HTERT RPE-1 (cell line): ENCODE measurements around the gene TPBGL.
"Not testable (repeated sequence)": the region's sequence is repeated elsewhere in the genome, so short reads cannot be mapped to it uniquely, and the experiment has no call there.

Source experiments
- in situ Hi-C: fragments of 300-500 bp; cut with MboI; formaldehyde crosslinking; loops from 4 replicates; pipeline ENCODE4 v1.14.3; 2020; ENCODE audit warnings: low sequenced_read_pairs

Gene TPBGL

GRCh38 chr11:75269896-75270295, 29.3 kb downstream of the TPBGL start:
- in situ Hi-C loops = no loop called here

DNA sequence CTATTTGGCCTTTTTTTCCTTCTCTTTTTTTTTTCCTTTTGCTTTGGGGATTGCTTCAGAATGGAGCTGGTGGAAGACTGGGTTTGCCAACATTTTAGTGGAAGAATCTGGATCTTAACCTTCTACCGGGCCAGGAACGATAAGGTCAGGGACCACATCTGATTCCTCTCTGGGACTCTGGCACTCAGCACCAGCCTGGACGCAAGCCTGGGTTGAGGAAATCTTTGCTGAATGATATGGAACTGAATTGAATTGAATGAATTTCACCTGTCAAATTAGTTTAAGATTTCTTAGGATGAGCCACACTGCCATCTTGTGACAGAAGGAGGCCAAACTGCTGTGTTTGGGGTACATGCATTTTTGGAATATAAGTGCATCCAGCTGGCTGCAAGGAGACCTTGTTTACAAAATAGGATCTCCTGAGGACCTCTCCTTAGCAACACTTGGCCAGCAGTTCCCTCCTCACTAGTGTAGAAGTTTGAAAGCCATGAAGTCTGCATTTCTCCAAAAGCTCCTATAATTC, 30.4 kb downstream of the TPBGL start:
- in situ Hi-C loops = no loop called here

DNA sequence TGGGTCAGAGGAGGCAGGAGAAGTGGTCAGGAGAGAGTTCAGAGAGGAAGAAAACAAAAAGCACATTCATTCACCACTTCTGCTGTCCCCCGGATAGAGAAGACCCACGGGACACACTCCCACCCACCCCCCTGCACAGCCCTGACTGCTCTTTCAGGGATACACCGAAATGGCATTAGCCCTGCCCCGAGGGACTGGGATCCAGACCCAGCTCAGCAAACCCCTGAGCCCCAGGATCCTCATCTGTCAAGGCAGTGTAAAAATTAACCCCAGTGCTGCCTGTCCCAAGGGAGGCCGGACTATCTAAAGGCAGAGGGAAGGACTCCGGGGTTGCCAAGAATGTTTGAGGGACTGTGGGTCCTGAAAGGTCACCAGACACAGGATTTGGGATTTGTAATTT, 31.2 kb downstream of the TPBGL start:
- in situ Hi-C loops = no loop called here

- in situ Hi-C loops = no loop called here
Observed at GRCh38 chr11:75272391-75272790, 31.8 kb downstream of the TPBGL start.

GRCh38 chr11:75272821-75273301, 32.3 kb downstream of the TPBGL start:
- in situ Hi-C loops = no loop called here

DNA sequence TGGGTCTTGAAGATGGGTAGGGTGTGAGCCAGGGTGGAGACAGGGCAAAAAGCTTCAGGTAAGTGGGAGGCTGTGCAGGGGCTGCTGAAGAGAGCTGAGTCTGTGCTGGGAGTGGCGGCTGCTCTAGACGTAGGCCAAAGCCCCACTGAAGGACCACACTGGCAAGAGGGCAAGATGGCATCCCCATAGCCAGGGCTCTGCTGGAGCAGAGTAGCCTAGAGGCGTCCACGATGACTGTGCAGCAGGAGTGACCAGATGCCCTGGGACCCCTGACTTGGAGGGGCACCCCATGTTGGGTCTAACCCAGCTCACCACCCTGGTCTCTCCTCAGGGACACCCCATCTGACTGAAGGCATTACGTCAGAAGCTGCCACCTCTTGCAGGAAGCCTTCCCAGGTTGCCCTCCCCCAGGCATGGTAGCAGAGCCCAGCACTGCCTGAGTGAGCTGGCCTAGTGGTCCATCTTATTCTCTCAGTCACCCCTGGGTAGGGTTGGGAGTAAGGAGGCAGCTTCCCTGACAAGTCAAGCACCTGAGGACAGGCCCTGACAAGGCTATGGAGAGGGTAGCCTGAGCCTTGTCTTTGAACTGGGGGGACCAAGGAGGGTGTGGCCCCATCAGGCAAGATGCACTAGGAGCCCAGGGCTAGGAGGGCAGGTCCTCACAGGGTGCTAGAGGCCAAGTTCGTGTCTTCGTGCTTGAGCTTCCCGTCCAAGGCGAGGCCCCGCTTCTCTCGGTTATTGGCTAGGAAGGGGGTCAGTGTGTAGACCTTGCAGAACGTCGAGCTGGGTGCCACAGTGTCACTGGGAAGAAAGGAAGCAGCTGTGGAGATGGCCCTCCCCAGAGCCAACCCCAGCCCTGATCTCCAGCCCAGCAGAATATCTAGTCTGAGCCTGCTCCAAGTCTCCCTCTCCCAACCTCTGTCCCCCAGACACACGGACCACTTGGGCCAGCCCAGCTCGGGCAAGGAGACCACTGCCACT, 33.1 kb downstream of the TPBGL start:
- in situ Hi-C loops = no loop called here

GRCh38 chr11:75274716-75275115, 34.1 kb downstream of the TPBGL start:
- in situ Hi-C loops = not testable (repeated sequence)

DNA sequence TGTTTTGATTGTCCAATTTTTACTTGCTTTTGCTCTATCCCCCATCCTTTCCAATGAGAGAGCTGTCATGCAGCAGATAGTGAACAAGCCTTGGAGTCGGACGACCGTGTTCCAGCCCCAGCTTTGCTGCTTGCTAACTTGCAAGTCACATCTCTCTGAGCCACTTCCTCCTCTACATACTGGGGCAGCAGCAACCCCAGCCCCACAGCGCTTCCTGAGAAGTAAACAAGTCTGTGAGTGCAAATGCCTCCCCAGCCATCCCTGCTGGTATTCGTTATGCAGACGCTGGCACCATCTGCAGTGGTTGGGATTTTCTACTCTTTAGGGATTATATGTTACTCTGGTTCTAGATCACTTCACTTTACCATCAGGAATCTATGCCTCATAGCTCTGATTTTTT, 35.0 kb downstream of the TPBGL start:
- in situ Hi-C loops = no loop called here

GRCh38 chr11:75276186-75276585, 35.6 kb downstream of the TPBGL start:
- in situ Hi-C loops = no loop called here

DNA sequence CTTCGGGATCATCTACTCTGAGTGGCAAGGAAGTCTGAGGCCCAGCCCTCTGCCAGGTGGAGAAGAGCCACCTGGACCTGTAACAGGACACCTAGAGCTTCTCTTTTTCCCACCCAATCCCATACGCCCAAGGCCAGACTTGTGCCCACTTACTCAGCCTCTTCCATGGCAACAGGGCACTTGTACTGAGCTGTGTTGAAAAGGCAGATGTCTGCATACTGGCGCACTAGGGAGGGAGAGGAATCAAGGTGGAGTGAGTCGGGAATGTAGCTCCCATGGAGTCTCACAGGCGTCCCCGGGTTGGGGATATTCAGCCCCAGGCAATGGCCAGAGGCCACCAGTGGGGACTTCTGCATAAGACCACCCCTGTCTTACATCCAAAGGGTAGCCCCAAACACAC, 36.1 kb downstream of the TPBGL start:
- in situ Hi-C loops = no loop called here

DNA sequence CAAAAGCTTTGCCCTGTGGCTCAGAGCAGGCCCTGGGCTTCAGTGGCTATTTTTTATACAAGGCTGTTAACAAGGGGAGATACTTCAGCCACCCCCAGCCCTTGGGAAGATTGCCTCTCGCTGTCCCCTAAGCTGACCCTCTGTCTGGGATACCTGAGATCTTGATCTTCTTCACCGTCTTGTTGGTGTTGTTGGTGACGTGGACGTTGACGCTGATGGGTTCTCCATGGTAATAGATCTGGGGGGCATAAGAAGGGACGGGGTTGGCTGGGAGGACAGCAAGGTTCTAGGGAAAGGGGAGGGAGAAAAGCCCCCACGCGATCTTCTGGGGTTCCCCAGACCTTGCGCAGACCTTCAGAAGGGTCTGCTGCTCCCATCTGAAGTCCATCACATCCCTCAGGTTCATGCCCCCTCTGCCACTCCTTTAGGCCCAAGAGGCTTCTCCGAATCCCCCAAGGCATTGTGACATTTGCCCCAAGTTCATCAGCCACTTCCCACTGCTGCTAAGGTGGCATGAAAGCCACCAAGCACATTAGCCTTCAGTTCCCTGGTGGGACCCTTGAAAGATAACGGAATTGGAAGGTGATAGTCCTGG, 36.7 kb downstream of the TPBGL start:
- in situ Hi-C loops = no loop called here

GRCh38 chr11:75277991-75278790, 37.6 kb downstream of the TPBGL start:
- in situ Hi-C loops = no loop called here

DNA sequence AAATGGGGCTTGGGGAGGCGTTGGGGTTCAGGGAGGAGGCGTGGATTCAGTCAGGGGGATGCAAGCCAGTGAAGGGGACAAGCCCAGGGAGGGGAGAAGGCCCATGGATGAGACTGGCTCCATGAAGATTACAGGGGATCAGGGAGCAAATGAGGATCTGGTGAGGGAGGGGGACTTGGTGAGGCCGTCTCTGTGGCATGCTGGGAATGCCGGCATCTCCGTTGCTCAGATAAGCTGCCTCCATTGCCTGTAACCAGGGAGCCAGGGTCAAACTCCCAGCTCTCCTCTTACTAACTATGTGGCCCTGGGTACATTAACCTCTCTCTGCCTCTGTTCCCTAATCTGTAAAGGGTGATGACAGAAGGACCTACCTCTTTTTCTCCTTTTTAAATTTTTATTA, 38.7 kb downstream of the TPBGL start:
- in situ Hi-C loops = no loop called here

- in situ Hi-C loops = no loop called here
Observed at GRCh38 chr11:75280227-75280701, 39.7 kb downstream of the TPBGL start.

DNA sequence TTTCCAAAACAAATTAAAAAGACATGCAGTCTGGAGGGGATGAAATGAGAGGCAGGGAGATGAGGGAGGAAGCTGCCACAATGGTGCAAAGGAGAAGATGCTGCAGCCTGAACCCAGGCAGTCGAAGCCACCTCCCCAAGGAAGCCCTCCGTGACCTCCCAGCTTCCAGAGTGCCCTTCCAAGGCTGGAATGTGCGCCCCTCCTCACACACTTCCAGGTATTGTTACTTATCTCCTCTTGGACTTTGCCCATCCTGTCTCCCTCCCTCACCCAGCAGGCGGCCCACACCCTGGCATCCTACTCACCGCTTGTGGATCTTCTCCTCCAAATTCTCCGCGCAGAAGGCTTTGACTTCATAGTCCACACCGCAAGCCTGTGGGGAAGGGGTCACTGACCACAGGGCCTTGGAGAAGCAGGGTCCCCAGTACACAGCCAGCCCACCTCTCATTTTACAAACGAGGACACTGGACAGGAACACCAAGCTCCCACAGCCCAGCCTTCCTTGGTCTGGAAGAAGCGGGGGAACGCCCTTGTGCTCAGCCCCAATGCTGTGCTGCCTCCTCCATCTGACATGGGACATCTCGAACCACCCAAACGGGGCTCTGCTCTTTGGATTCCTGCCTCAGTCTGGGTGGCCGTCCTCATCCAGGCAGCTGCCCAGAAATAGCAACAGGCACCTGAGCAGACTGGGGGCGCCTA, 40.3 kb downstream of the TPBGL start:
- in situ Hi-C loops = no loop called here

DNA sequence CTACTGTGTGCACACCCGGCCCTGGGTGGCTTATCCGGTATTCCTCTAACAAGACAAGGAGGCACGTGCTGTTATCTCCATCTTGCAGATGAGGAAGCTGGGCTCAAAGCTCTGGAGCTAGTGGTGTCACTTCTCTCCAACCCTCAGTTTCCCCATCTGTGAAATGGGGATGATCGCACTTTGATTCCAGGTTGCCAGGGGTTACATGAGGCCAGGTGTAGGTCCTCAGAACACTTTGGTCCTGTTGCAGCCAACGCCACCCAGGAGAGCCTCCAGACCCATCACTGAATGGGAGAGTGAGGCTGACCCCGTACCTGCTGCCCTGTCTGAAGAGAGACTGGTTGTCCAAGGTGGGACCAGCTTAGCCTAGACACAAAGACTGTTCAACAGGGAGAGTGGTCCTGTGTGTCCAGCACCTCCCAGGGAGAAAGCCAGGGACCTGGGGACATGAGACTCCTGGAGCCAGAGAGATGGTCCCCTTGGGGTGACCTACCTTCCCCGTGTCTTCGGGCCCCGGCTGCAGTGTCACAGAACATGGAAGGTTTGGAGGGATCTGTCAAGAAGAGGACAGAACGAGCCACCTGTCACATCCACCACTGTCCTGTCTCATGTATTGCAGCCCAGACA, 41.0 kb downstream of the TPBGL start:
- in situ Hi-C loops = no loop called here

DNA sequence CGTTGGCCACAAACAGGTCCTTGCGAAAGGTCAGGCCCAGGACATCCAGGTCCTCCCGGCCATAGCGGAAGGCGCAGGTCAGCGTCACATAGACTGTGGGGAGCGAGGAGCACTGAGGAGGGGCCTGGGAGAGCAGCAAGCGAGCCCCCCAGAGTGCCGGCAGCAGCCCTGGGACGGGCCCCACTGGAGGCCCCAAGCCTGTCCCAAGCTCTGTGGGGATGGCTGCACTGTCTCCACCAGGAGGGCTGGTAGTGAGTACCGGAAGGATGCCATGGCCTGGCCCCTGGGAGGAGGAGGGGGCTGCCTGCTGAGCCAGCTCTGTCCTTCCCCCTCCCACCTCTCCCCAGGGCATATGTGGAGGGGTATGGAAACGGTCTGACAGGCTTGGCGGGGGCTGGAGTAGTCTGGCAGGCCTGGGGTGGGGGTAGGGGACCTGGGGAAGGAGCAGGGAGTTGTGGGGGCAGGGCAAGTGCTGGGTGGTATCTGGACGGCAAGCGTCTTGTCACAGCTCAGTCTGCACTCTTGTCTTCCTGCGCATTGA, 42.9 kb downstream of the TPBGL start:
- in situ Hi-C loops = no loop called here

GRCh38 chr11:75285776-75286360, 45.3 kb downstream of the TPBGL start:
- in situ Hi-C loops = no loop called here

GRCh38 chr11:75286826-75287465, 46.4 kb downstream of the TPBGL start:
- in situ Hi-C loops = no loop called here
